Activated CD8-positive, alpha-beta T cell treated with anti-CD3 and anti-CD28 coated beads for 36 hours (primary cell): ENCODE measurements around the gene PEX16. TPM values are rescaled to one million over a fixed set of nuclear protein-coding genes. Genes with fewer than 3 reads are reported as not detected.

Experiments used
- ATAC-seq: fragments of 200-7000 bp; cut with Tn5 transposase; one replicate; pipeline ENCODE4 v1.10.0; 2021; ENCODE audit warnings: mild to moderate bottlenecking, moderate library complexity
- CTCF ChIA-PET: fragments of 350-600 bp; sonication (Branson Sonifier 250); formaldehyde crosslinking; loops from one replicate; lab custom pipeline; 2021; ENCODE audit warnings: antibody characterized with exemption; lab: Charles Lee
- POLR2A ChIA-PET: fragments of 350-600 bp; sonication (Branson Sonifier 250); formaldehyde crosslinking; loops from one replicate; lab custom pipeline; 2021; ENCODE audit warnings: antibody characterized with exemption; lab: Charles Lee
- DNase-seq: peaks from one replicate; pipeline ENCODE4 v3.0.0-alpha.2; 2020
- H3K27ac Mint-ChIP-seq: one replicate; pipeline ENCODE4 v1.8.0; 2021; ENCODE audit warnings: mild to moderate bottlenecking, mixed read lengths
- H3K27me3 Mint-ChIP-seq: one replicate; pipeline ENCODE4 v1.8.0; 2021; ENCODE audit warnings: mixed read lengths
- H3K36me3 Mint-ChIP-seq: one replicate; pipeline ENCODE4 v1.8.0; 2021; ENCODE audit warnings: low read depth, mixed read lengths
- H3K4me1 Mint-ChIP-seq: one replicate; pipeline ENCODE4 v1.8.0; 2021; ENCODE audit warnings: low read depth, mixed read lengths
- H3K4me3 Mint-ChIP-seq: one replicate; pipeline ENCODE4 v1.8.0; 2021; ENCODE audit warnings: mild to moderate bottlenecking, moderate library complexity, mixed read lengths
- H3K9me3 Mint-ChIP-seq: one replicate; pipeline ENCODE4 v1.8.0; 2021; ENCODE audit warnings: mixed read lengths
- intact Hi-C: fragments of 100-400 bp; cut with micrococcal nuclease; formaldehyde crosslinking; loops from one replicate; pipeline ENCODE4 v1.10.0; 2022
- total RNA-seq, 2 experiments: library from RNA; stranded (reverse); gene quantifications; one replicate each; pipeline ENCODE4 v1.2.3, GENCODE V29; 2021
- TF ChIP-seq, protein P1 (sequence below): fragments of 200-600 bp; IDR thresholded peaks from one replicate; pipeline ENCODE4 v1.8.0; 2022; ENCODE audit warnings: antibody characterized with exemption, mild to moderate bottlenecking

The PEX16 gene
- total RNA-seq: 10 to 100 TPM; 34.4 to 35.2 TPM

DNA sequence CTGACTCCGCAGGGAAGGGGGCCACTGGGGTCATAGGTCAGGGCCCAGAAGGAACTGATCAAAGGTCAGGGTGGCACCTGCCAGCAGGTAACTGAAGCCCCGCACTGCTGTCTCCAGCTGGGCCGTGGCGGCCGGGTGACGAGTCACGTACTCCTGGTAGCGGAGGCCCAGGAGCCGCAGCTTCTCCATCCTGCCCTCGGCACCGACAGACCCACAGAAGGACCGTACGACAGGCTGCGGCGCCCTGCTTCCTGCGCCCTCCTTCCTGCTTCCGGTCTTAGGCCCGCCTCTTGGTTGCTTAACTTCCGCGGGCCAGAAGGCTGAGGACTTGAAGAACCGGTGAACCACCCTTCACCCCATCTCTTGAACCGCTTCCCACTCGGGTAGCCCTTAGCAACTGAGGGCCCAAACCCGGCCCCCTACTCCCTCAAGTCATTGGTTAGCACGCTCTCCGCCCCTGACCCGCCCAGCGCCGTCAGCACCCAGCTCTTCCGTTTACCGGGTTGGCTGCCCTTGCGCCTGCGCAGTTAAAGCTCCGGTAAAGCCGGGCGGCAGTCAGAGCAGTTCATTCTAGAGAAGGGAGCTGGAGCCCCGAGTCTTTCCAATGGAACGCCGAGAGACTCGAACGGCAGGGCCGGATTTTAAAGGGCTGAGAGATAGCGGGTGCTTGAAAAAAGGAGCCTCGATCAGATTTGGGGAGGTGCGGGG lies at the start of gene PEX16:
Gene PEX16 (minus strand): TSS at position 255 of the 708 bp plus-strand sequence. CDS start 66 bp downstream, at position 189.
- peaks cover 21% of the 10 kb centered on the region for H3K4me1 Mint-ChIP-seq
- H3K27me3 Mint-ChIP-seq: peaks cover 2% of the 10 kb centered on the region
- intact Hi-C loops: loop anchor here (2.0 kb wide), 1 partner anchor 71 kb away; the partner anchor contains the start of gene CRY2
- TF ChIP-seq, protein P1, sequence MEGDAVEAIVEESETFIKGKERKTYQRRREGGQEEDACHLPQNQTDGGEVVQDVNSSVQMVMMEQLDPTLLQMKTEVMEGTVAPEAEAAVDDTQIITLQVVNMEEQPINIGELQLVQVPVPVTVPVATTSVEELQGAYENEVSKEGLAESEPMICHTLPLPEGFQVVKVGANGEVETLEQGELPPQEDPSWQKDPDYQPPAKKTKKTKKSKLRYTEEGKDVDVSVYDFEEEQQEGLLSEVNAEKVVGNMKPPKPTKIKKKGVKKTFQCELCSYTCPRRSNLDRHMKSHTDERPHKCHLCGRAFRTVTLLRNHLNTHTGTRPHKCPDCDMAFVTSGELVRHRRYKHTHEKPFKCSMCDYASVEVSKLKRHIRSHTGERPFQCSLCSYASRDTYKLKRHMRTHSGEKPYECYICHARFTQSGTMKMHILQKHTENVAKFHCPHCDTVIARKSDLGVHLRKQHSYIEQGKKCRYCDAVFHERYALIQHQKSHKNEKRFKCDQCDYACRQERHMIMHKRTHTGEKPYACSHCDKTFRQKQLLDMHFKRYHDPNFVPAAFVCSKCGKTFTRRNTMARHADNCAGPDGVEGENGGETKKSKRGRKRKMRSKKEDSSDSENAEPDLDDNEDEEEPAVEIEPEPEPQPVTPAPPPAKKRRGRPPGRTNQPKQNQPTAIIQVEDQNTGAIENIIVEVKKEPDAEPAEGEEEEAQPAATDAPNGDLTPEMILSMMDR: no peak
- ChIA-PET CTCF (interaction anchor here (0.9 to 2.0 kb wide), 7 partner anchors 44 to 200 kb away, joined by 3 to 5 read pairs (median 3); no protein-coding TSS in a partner anchor), POLR2A (interaction anchor here (0.9 to 1.7 kb wide), 10 partner anchors 9 to 113 kb away, joined by 3 to 7 read pairs (median 3); partner anchors contain the start of genes CRY2 and SLC35C1)
- H3K9me3 Mint-ChIP-seq: no peaks in the 10 kb centered on the region
- peak; percentile 97 for DNase-seq
- ATAC-seq: peak; percentile 91
- peaks cover 11% of the 10 kb centered on the region for H3K36me3 Mint-ChIP-seq
- peak within 1 kb of the TSS; percentile 89 for H3K4me3 Mint-ChIP-seq
- H3K27ac Mint-ChIP-seq: peak within 1 kb of the TSS; percentile 97

DNA sequence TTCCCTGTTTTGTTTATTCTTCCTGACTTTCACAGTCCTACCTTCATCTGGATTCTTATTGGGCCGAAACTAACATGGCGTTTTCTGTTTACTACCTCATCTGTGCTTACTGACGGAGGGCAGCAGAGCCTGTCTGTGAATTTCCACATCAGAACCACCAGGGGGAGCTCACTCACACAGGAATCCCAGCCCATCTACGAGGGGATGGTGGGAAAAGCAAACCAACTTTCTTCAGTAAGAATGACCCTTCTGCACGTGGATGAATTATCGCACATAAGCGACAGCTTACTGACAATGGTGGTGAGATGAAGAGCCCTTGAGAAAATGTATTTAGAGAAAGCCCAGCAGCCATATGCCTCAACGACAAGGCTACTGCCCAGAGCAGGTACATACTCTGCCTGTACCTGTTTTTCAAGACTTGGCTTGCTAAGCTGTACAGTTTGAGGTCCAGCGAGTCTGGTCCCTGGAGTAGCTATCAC lies 47.3 kb upstream of the PEX16 start:
- Mint-ChIP-seq H3K9me3 (no peaks in the 10 kb centered on the region), H3K4me3 (no peak overlapping the region), H3K36me3 (peaks cover 10% of the 10 kb centered on the region), H3K27me3 (no peaks in the 10 kb centered on the region), H3K4me1 (no peaks in the 10 kb centered on the region), H3K27ac (no peak overlapping the region)
- intact Hi-C loops: loop anchor here (1.0 to 10.0 kb wide), 2 partner anchors 41 to 350 kb away; no protein-coding TSS in a partner anchor
- TF ChIP-seq, protein P1: peak; percentile 97
- peak; percentile 95 for ATAC-seq
- ChIA-PET CTCF (interaction anchor here (0.7 to 5.2 kb wide), 59 partner anchors 8 to 354 kb away, joined by 3 to 89 read pairs (median 6); no protein-coding TSS in a partner anchor), POLR2A (interaction anchor here (0.7 to 0.8 kb wide), 2 partner anchors 18 to 54 kb away, joined by 3 to 4 read pairs; no protein-coding TSS in a partner anchor)
- DNase-seq: peak; percentile 66

DNA sequence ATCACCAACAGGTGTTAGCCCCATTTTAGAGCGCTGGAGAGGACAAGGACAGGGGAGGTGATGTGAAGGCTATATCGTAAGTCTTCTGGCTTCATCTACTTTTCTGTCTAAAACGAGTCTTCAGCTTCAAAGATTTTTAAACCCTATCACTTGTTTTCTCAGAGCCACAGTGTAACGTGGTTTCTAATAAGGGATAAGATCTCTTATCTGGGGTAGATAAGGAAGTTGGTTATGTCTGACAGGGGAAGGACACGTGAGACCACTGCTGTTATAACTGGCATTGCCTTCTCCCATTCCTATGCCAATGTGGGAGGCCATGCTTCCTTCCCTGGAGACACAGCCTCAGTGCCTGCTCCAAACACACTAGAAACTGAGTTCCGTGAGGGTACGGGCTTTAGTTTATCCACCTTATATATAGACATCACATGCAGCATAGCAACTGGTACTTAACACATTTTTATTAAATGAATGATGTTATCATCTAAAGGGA lies 44.1 kb upstream of the PEX16 start:
- H3K36me3 Mint-ChIP-seq: peaks cover 18% of the 10 kb centered on the region
- no peaks in the 10 kb centered on the region for H3K9me3 Mint-ChIP-seq
- DNase-seq (no peak), ATAC-seq (no peak)
- H3K4me1 Mint-ChIP-seq: no peaks in the 10 kb centered on the region
- ChIA-PET CTCF (interaction anchor here (3.1 kb wide), 1 partner anchor 45 kb away, joined by 13 read pairs; no protein-coding TSS in a partner anchor), POLR2A (no interaction called here)
- H3K4me3 Mint-ChIP-seq: no peak overlapping the region
- TF ChIP-seq, protein P1: no peak
- intact Hi-C loops: loop anchor here (10.0 kb wide), 1 partner anchor 353 kb away; no protein-coding TSS in a partner anchor
- no peak overlapping the region for H3K27ac Mint-ChIP-seq
- H3K27me3 Mint-ChIP-seq: no peaks in the 10 kb centered on the region

DNA sequence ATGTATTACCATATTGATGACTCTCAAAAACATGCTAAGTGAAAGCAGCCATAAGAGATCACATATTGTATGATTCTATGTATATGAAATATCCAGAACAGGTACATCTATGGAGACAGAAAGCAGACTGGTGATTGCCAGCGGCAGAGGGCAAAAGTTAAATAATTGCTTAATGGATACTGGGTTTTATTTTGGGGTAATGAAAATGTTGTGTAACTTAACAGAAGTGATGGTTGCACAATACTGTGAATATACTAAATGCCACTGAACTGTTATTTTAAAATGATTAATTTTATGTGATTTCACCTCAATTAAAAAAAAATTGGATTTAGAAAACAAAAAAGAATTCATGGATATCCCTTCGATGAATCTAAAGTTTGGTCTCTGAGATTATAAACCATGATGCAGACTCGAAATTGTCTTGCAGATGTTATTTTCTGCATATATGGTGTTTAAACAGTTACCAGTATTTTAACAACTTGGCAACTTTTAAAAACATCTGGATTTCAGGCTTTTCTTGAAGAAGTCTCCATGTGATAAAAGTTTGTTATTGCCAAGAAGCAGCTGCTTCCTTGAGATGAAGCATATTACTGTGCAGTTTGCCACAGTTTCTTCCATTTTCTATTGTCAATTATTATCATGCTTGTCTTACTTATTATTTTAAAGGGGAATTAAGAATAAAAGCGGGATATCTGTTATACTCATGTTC lies 42.9 kb upstream of the PEX16 start:
- no peak for DNase-seq
- Mint-ChIP-seq H3K36me3 (peaks cover 21% of the 10 kb centered on the region), H3K27ac (no peak overlapping the region), H3K4me3 (no peak overlapping the region), H3K27me3 (no peaks in the 10 kb centered on the region), H3K9me3 (no peaks in the 10 kb centered on the region), H3K4me1 (no peaks in the 10 kb centered on the region)
- ChIA-PET CTCF (interaction anchor here (0.6 kb wide), 1 partner anchor 22 kb away, joined by 3 read pairs; no protein-coding TSS in a partner anchor), POLR2A (no interaction called here)
- ATAC-seq: no peak
- intact Hi-C loops: loop anchor here (10.0 kb wide), 1 partner anchor 354 kb away; no protein-coding TSS in a partner anchor
- TF ChIP-seq, protein P1: no peak
